GM23338 (cell line): ENCODE results near the gene LRRC42. TPM values are rescaled to one million over a fixed set of nuclear protein-coding genes. Genes with fewer than 3 reads are reported as not detected.

ENCODE experiments used
- ATAC-seq: fragments of 200-7000 bp; cut with Tn5 transposase; 3 replicates; pipeline ENCODE4 v1.9.1; 2020
- DNase-seq: peaks from one replicate; pipeline ENCODE4 v3.0.0-alpha.2; 2015; ENCODE audit warnings: low spot score
- H2AFZ ChIP-seq: fragments of 200-600 bp; sonication (generic); 2 replicates; pipeline ENCODE4 v1.8.0; 2016; ENCODE audit warnings: antibody characterized with exemption, mild to moderate bottlenecking, moderate library complexity
- H3F3A ChIP-seq: fragments of 200-600 bp; sonication (generic); replicated peaks from 2 replicates; pipeline ENCODE4 v1.8.0; 2017; ENCODE audit warnings: antibody characterized with exemption, mixed run types, low read depth
- H3K27ac ChIP-seq: fragments of 200-600 bp; sonication (generic); 2 replicates; pipeline ENCODE4 v1.6.1; 2016; ENCODE audit warnings: low read depth
- H3K27me3 ChIP-seq: fragments of 200-600 bp; sonication (generic); 2 replicates; pipeline ENCODE4 v1.8.0; 2016; ENCODE audit warnings: mild to moderate bottlenecking, mixed run types, moderate library complexity; ENCODE audit not compliant: insufficient read depth
- H3K36me3 ChIP-seq: fragments of 200-600 bp; sonication (generic); 2 replicates; pipeline ENCODE4 v1.8.0; 2016; ENCODE audit warnings: mild to moderate bottlenecking; ENCODE audit not compliant: insufficient read depth
- H3K4me1 ChIP-seq: fragments of 200-600 bp; sonication (generic); 2 replicates; pipeline ENCODE4 v1.8.0; 2016; ENCODE audit warnings: mild to moderate bottlenecking, moderate library complexity; ENCODE audit not compliant: insufficient read depth
- H3K4me2 ChIP-seq: fragments of 200-600 bp; sonication (generic); 2 replicates; pipeline ENCODE4 v1.7.1; 2017; ENCODE audit warnings: mixed run types
- H3K4me3 ChIP-seq: fragments of 200-600 bp; sonication (generic); 2 replicates; pipeline ENCODE4 v1.6.1; 2016; ENCODE audit warnings: mixed run types
- H3K79me2 ChIP-seq: fragments of 200-600 bp; sonication (generic); replicated peaks from 2 replicates; pipeline ENCODE4 v1.8.0; 2017; ENCODE audit warnings: mild to moderate bottlenecking; ENCODE audit not compliant: insufficient read depth
- H3K9me2 ChIP-seq: fragments of 200-600 bp; sonication (generic); 2 replicates; pipeline ENCODE4 v1.8.0; 2017; ENCODE audit not compliant: insufficient read depth
- H4K20me1 ChIP-seq: fragments of 200-600 bp; sonication (generic); replicated peaks from 2 replicates; pipeline ENCODE4 v1.8.0; 2017; ENCODE audit warnings: mild to moderate bottlenecking; ENCODE audit not compliant: insufficient read depth
- H3K27ac Mint-ChIP-seq: 2 replicates; pipeline ENCODE4 v1.8.0; 2020; ENCODE audit warnings: inconsistent platforms, mild to moderate bottlenecking, moderate library complexity, mixed read lengths
- H3K27me3 Mint-ChIP-seq: 3 replicates; pipeline ENCODE4 v1.8.0; 2022; ENCODE audit warnings: low read depth, mild to moderate bottlenecking, moderate library complexity, mixed read lengths, inconsistent platforms; ENCODE audit not compliant: insufficient read depth, poor library complexity
- H3K36me3 Mint-ChIP-seq: 3 replicates; pipeline ENCODE4 v1.8.0; 2021; ENCODE audit warnings: low read depth, mild to moderate bottlenecking, inconsistent platforms, moderate library complexity, mixed read lengths
- H3K4me1 Mint-ChIP-seq: 3 replicates; pipeline ENCODE4 v1.8.0; 2020; ENCODE audit warnings: mild to moderate bottlenecking, inconsistent platforms, mixed read lengths
- H3K4me3 Mint-ChIP-seq: 3 replicates; pipeline ENCODE4 v1.8.0; 2021; ENCODE audit warnings: moderate library complexity, mild to moderate bottlenecking, inconsistent platforms, mixed read lengths
- H3K9me3 Mint-ChIP-seq: 3 replicates; pipeline ENCODE4 v1.8.0; 2020; ENCODE audit warnings: moderate library complexity, mild to moderate bottlenecking, inconsistent platforms, mixed read lengths
- CREB1 ChIP-seq: fragments of 250-450 bp; sonication (Bioruptor Pico); IDR thresholded peaks from 2 replicates; pipeline ENCODE4 v1.5.0; 2020; ENCODE audit warnings: low read depth, mild to moderate bottlenecking, moderate library complexity
- CTCF ChIP-seq, 2 experiments: fragments of 200-600 bp in 1 of 2; sonication (generic) in 1 of 2; conservative IDR thresholded peaks; 2 replicates each; pipeline versions ENCODE4 v1.5.1 to v1.6.1; 2016 to 2017; ENCODE audit warnings: antibody characterized with exemption in 2 of 2, low read depth in 2 of 2, mild to moderate bottlenecking in 2 of 2, moderate library complexity in 1 of 2
- ETS1 ChIP-seq: IDR thresholded peaks from 2 replicates; pipeline ENCODE4 v1.6.1; 2016; ENCODE audit warnings: antibody characterized with exemption
- EZH2 ChIP-seq: fragments of 200-600 bp; sonication (generic); IDR thresholded peaks from one replicate; pipeline ENCODE4 v1.8.0; 2017; ENCODE audit warnings: antibody characterized with exemption, mild to moderate bottlenecking, low read depth; ENCODE audit not compliant: unreplicated experiment
- EZH2phosphoT487 ChIP-seq: fragments of 200-600 bp; sonication (generic); IDR thresholded peaks from one replicate; pipeline ENCODE4 v1.8.1; 2018; ENCODE audit warnings: antibody characterized with exemption; ENCODE audit not compliant: unreplicated experiment
- JUNB ChIP-seq: IDR thresholded peaks from one replicate; pipeline ENCODE4 v1.6.1; 2016; ENCODE audit warnings: antibody characterized with exemption; ENCODE audit not compliant: unreplicated experiment
- NANOG ChIP-seq: IDR thresholded peaks from 2 replicates; pipeline ENCODE4 v1.6.1; 2016; ENCODE audit warnings: antibody characterized with exemption, borderline replicate concordance
- POLR2AphosphoS5 ChIP-seq: IDR thresholded peaks from 2 replicates; pipeline ENCODE4 v1.6.1; 2016; ENCODE audit warnings: antibody characterized with exemption, low read depth
- REST ChIP-seq: IDR thresholded peaks from one replicate; pipeline ENCODE4 v1.6.1; 2018; ENCODE audit warnings: antibody characterized with exemption; ENCODE audit not compliant: unreplicated experiment
- STAT1 ChIP-seq: IDR thresholded peaks from one replicate; pipeline ENCODE4 v1.6.1; 2016; ENCODE audit warnings: antibody characterized with exemption; ENCODE audit not compliant: unreplicated experiment
- ZNF114 ChIP-seq: fragments of 250-450 bp; sonication (Bioruptor Pico); IDR thresholded peaks from 2 replicates; pipeline ENCODE4 v1.5.0; 2020; ENCODE audit warnings: mild to moderate bottlenecking, moderate library complexity
- ZNF331 ChIP-seq: fragments of 250-450 bp; sonication (Bioruptor Pico); IDR thresholded peaks from 2 replicates; pipeline ENCODE4 v1.5.0; 2020; ENCODE audit warnings: low read depth, mild to moderate bottlenecking, moderate library complexity
- ZNF462 ChIP-seq: fragments of 250-450 bp; sonication (Bioruptor Pico); IDR thresholded peaks from 2 replicates; pipeline ENCODE4 v1.5.0; 2020; ENCODE audit warnings: mild to moderate bottlenecking, moderate library complexity
- polyA plus RNA-seq: library from polyadenylated mRNA; unstranded; fragments of >200 nt; fragmentation: Nextera tagmentation; extraction: Ambion mirVana; gene quantifications from 2 replicates; pipeline ENCODE4 v1.2.1, GENCODE V29; 2016
- total RNA-seq: library from RNA; depleted of rRNA; stranded (reverse); fragments of >200 nt; shearing (Covaris generic); gene quantifications from 2 replicates; pipeline ENCODE4 v1.2.3, GENCODE V29; 2014

Gene LRRC42
- total and polyA plus RNA-seq, 2 experiments from 2014 or later = 25.9 to 48.1 TPM

GRCh38 chr1:53905509-53905908 is 40.6 kb upstream of the LRRC42 start:
- Histone ChIP-seq H3K4me2 (no peak overlapping the region), H3K4me1 (no peaks in the 10 kb centered on the region), H3K79me2 (no peaks in the 10 kb centered on the region), H3K27ac (no peak overlapping the region), H3K9me2 (no peaks in the 10 kb centered on the region), H2AFZ (no peak overlapping the region), H3K27me3 (no peaks in the 10 kb centered on the region), H3K4me3 (no peak overlapping the region), H4K20me1 (no peaks in the 10 kb centered on the region), H3F3A (no peaks in the 10 kb centered on the region), H3K36me3 (no peaks in the 10 kb centered on the region)
- no peaks in the 10 kb centered on the region for H3K9me3 Mint-ChIP-seq
- no peak overlapping the region for H3K27ac Mint-ChIP-seq
- no peak overlapping the region for H3K4me3 Mint-ChIP-seq
- H3K36me3 Mint-ChIP-seq = no peaks in the 10 kb centered on the region
- H3K27me3 Mint-ChIP-seq = peaks cover 3% of the 10 kb centered on the region
- no peaks in the 10 kb centered on the region; the same call in 2 of the 3 replicates for H3K4me1 Mint-ChIP-seq
- ATAC-seq = no peak
- no peak for TF ChIP-seq EZH2
- TF ChIP-seq STAT1 = no peak
- TF ChIP-seq ETS1 = no peak
- TF ChIP-seq CTCF (conservative IDR thresholded peaks at IDR 0.05; ENCODE audit: low read depth in 2 of 2) = no peak
- TF ChIP-seq JUNB = no peak
- TF ChIP-seq CREB1 (CRISPR knock-in tag) = no peak
- TF ChIP-seq EZH2phosphoT487 = no peak
- TF ChIP-seq ZNF462 (CRISPR knock-in tag) = no peak
- TF ChIP-seq ZNF331 (CRISPR knock-in tag) = no peak
- TF ChIP-seq REST = no peak
- no peak for TF ChIP-seq ZNF114 (CRISPR knock-in tag)
- TF ChIP-seq POLR2AphosphoS5 = no peak
- TF ChIP-seq NANOG = no peak
- DNase-seq = no peak
